DOHH2 (cell line): ENCODE measurements around the gene CARMIL1.

Experiments used
- CTCF ChIP-seq: fragments of 200-600 bp; sonication (generic); IDR thresholded peaks from one replicate; pipeline ENCODE4 v1.5.1; 2014; ENCODE audit warnings: antibody characterized with exemption, mild to moderate bottlenecking, low read depth, low read length; ENCODE audit not compliant: poor library complexity, severe bottlenecking
- EZH2phosphoT487 ChIP-seq: fragments of 200-600 bp; sonication (generic); IDR thresholded peaks from 2 replicates; pipeline ENCODE4 v1.6.1; 2017; ENCODE audit warnings: borderline replicate concordance, mild to moderate bottlenecking, antibody characterized with exemption, low read length, moderate library complexity, mixed read lengths

DNA sequence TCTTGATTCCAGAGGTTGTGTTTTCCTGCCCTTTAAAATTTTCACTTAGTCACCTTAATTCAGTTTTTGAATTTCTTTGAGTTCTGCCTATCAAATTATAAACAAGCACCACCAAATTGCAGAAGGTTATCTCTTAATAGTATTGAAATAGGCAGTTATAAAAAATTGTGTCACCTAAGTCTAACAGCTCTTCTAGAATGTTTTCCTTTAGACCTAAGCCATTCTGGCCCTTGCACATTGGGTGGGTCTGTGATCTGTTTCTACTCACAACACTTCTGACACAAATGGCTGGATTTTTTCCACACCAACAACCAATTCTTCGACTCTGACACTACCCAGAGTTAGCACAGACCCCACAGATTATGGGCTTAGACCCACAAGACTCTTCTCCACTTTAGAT lies 101.9 kb downstream of the CARMIL1 start:
- TF ChIP-seq CTCF (no peak), EZH2phosphoT487 (no peak)
